ENCODE data around the gene INPP5D. TPM values are rescaled to one million over a fixed set of nuclear protein-coding genes. Genes with fewer than 3 reads are reported as not detected.

The INPP5D gene
- total and polyA plus RNA-seq, 2 of the 13 experiments (the other 11 are each of a cell fraction or from before 2014, with no cell fraction given) = 16.7 to 18.0 TPM

- TF ChIP-seq MAZ (IDR thresholded peaks at IDR 0.05; ENCODE audit: borderline replicate concordance, low read depth, low read length) (0 out of 2 replicates have a peak, but pooled peaks have one; percentile 26), MAZ (CRISPR knock-in tag; IDR thresholded peaks at IDR 0.05; ENCODE audit: low read depth) (0 out of 2 replicates have a peak, but pooled peaks have one; percentile 53), GTF3A (CRISPR knock-in tag; conservative IDR thresholded peaks at IDR 0.05) (no peak), SNAPC4 (CRISPR knock-in tag; IDR thresholded peaks at IDR 0.05) (peak; percentile 24; the same call in 1 of the 2 replicates), KAT8 (CRISPR knock-in tag; IDR thresholded peaks at IDR 0.05) (0 out of 2 replicates have a peak, but pooled peaks have one; percentile 54), ARHGAP35 (CRISPR knock-in tag; IDR thresholded peaks at IDR 0.05; ENCODE audit: borderline replicate concordance) (no peak), ATF3 (CRISPR knock-in tag; IDR thresholded peaks at IDR 0.05) (no peak), ZNF788 (CRISPR knock-in tag; IDR thresholded peaks at IDR 0.05; ENCODE audit: borderline replicate concordance) (no peak; the same call in 1 of the 2 replicates), ZNF605 (CRISPR knock-in tag; IDR thresholded peaks at IDR 0.05) (peak; percentile 44; the same call in 1 of the 2 replicates), CHD2 (IDR thresholded peaks at IDR 0.05; ENCODE audit: low read depth, low read length) (no peak)
- TF ChIP-seq, protein P1, sequence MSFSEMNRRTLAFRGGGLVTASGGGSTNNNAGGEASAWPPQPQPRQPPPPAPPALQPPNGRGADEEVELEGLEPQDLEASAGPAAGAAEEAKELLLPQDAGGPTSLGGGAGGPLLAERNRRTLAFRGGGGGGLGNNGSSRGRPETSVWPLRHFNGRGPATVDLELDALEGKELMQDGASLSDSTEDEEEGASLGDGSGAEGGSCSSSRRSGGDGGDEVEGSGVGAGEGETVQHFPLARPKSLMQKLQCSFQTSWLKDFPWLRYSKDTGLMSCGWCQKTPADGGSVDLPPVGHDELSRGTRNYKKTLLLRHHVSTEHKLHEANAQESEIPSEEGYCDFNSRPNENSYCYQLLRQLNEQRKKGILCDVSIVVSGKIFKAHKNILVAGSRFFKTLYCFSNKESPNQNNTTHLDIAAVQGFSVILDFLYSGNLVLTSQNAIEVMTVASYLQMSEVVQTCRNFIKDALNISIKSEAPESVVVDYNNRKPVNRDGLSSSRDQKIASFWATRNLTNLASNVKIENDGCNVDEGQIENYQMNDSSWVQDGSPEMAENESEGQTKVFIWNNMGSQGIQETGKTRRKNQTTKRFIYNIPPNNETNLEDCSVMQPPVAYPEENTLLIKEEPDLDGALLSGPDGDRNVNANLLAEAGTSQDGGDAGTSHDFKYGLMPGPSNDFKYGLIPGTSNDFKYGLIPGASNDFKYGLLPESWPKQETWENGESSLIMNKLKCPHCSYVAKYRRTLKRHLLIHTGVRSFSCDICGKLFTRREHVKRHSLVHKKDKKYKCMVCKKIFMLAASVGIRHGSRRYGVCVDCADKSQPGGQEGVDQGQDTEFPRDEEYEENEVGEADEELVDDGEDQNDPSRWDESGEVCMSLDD (CRISPR knock-in tag; IDR thresholded peaks at IDR 0.05; ENCODE audit: borderline replicate concordance) = no peak
- TF ChIP-seq, protein P2, sequence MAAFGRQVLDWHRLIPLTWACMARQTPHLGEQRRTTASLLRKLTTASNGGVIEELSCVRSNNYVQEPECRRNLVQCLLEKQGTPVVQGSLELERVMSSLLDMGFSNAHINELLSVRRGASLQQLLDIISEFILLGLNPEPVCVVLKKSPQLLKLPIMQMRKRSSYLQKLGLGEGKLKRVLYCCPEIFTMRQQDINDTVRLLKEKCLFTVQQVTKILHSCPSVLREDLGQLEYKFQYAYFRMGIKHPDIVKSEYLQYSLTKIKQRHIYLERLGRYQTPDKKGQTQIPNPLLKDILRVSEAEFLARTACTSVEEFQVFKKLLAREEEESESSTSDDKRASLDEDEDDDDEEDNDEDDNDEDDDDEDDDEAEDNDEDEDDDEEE (CRISPR knock-in tag; IDR thresholded peaks at IDR 0.05) = no peak
Measured at GRCh38 chr2:233012301-233012971, 47.7 kb upstream of the INPP5D start (continued).
